GM12872 (cell line): ENCODE data around the gene FOXN3.

Experiments
- TF ChIP-seq, protein P1 (sequence below): IDR thresholded peaks from 3 replicates; pipeline ENCODE4 v1.5.1; 2011; ENCODE audit warnings: low read depth, mild to moderate bottlenecking, low read length, moderate library complexity; ENCODE audit not compliant: insufficient read depth

Gene FOXN3

GRCh38 chr14:89325959-89326358 lies 91.1 kb downstream of the FOXN3 start:
- TF ChIP-seq, protein P1, sequence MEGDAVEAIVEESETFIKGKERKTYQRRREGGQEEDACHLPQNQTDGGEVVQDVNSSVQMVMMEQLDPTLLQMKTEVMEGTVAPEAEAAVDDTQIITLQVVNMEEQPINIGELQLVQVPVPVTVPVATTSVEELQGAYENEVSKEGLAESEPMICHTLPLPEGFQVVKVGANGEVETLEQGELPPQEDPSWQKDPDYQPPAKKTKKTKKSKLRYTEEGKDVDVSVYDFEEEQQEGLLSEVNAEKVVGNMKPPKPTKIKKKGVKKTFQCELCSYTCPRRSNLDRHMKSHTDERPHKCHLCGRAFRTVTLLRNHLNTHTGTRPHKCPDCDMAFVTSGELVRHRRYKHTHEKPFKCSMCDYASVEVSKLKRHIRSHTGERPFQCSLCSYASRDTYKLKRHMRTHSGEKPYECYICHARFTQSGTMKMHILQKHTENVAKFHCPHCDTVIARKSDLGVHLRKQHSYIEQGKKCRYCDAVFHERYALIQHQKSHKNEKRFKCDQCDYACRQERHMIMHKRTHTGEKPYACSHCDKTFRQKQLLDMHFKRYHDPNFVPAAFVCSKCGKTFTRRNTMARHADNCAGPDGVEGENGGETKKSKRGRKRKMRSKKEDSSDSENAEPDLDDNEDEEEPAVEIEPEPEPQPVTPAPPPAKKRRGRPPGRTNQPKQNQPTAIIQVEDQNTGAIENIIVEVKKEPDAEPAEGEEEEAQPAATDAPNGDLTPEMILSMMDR, result no peak

DNA sequence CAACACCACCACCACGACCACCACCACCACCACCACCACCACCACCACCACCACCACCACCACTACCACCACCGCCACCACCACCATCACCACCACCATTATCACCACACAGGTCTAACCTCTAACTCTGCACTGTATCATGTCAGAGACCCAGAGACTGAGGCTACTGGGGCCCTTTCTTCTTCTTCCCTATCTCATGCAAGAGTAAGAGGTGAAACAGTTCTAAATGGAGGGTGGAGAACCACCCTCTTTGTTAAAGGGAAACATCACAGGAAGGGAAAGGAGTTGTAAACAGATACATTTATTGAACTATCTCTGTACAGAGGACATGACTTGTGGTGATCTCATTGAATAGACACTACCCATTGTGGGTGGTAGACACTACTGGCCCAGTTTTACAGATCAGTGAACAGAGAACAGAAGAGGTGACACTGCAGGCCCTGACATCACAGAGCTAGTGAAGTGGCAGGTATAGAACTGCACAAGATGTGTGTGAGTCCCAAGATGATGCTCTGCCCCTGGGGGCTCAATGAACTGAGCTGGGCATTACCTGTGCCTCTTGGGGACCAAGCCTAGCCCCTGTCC lies 91.6 kb downstream of the FOXN3 start:
- TF ChIP-seq, protein P1, result no peak

GRCh38 chr14:89324501-89325298 lies 92.3 kb downstream of the FOXN3 start:
- TF ChIP-seq, protein P1, result no peak

DNA sequence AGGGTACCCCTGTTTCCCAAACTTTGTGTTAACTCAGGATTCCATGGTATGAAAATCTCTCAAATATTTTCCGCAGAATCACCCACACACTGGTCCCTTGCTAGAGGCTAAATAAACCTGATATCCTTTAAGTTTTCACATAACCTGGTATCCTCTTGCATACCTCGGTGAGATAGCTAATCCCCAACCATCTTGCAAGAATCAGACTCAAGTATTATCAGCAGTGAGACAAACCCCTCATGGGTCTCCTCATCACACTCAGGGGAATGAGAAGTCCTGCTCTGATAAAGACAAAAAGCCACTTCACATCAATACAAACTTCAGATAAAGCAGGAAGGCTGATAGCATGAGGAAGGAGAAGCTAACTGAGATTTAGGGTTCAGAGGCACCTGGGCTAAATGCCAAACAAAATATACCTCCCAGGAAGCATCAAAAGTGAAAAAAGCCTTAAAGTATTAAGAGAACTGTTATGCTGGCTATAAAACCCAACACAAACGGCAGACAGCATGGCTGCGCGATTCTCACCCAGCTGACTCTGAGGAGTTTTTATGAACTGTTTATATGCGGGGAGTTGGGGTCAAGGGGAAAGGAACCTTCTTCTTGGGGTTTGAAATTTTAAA lies 96.5 kb downstream of the FOXN3 start:
- TF ChIP-seq, protein P1, result no peak

- TF ChIP-seq, protein P1, result no peak
Observed at GRCh38 chr14:89319687-89320086, 97.3 kb downstream of the FOXN3 start.

DNA sequence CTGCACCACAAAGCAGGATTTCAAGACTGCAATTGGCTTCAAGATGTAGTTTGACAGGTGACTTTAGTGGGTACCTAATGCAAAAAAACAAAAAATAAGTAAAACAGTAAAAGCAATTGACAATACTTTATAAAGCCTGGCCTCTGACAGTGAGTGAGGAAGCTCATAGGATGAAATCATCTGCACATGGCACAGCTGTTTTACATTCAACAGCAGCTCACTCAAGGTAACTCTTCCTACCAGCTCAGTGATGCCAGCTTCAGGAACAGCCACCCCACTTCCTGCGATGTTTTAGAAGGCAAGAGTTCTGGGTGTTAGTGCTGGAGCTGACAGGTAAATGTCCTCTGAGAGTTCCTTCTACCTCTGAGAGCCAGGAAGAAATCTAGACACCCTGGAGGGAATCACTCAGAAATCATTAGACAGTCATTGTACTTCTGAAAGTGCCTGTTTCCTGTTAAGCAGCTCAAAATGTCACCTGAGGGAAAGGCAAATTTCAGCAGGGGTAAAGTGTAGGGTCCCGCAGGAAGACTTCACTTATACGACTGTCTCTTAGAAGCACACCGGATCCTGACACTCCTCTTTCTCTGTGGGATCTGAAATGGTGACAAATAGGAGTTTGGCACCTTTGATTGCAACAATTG lies 99.9 kb downstream of the FOXN3 start:
- TF ChIP-seq, protein P1, result no peak
